Measurements from ENCODE around the gene ELK4. TPM values are rescaled to one million over a fixed set of nuclear protein-coding genes. Genes with fewer than 3 reads are reported as not detected.

Gene ELK4
- total and polyA plus RNA-seq, 2 experiments from 2014 or later = 5.1 to 19.7 TPM

DNA sequence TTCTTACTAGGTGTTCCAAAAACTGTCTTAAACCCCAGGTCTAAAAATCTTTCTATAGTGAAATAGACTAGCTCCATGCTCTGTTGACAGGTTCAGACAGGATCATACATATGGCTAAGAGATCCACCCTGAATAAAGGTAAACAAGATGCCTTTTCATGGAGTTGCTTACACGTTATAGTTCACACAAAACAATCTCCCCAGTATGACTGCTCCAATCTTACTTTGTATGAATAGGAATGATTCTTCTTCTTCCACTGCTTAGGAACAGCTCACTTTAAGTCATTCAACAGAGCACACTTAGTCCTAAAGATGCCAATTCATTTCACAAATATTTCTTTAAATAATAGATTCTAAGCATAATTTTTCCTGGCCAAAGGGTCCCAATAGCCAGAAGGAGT lies 16.0 kb downstream of the ELK4 start:
- H2AFZ ChIP-seq = no peak overlapping the region
- peaks cover 27% of the 10 kb centered on the region for H3K79me2 ChIP-seq (replicated peaks; ENCODE audit: insufficient read depth)
- Mint-ChIP-seq H3K4me1 (0 out of 3 replicates have a peak, but pooled peaks cover 4% of the 10 kb centered on the region), H3K27me3 (ENCODE audit: insufficient read depth, low read depth, poor library complexity) (no peaks in the 10 kb centered on the region), H3K9me3 (no peaks in the 10 kb centered on the region), H3K27ac (no peak overlapping the region), H3K36me3 (ENCODE audit: low read depth) (peaks cover 64% of the 10 kb centered on the region), H3K4me3 (no peak overlapping the region)
- ATAC-seq (no peak), DNase-seq (ENCODE audit: low spot score) (no peak)
- H3K27me3 ChIP-seq (ENCODE audit: insufficient read depth) = no peaks in the 10 kb centered on the region
- H3F3A ChIP-seq (replicated peaks; ENCODE audit: low read depth) = no peaks in the 10 kb centered on the region
- peaks cover 36% of the 10 kb centered on the region for H4K20me1 ChIP-seq (replicated peaks; ENCODE audit: insufficient read depth)
- no peak overlapping the region for H3K4me3 ChIP-seq
- H3K36me3 ChIP-seq (ENCODE audit: insufficient read depth) = peaks cover 52% of the 10 kb centered on the region
- H3K4me2 ChIP-seq = no peak overlapping the region
- H3K4me1 ChIP-seq (ENCODE audit: insufficient read depth) = no peaks in the 10 kb centered on the region
- H3K27ac ChIP-seq (ENCODE audit: low read depth) = no peak overlapping the region
- H3K9me2 ChIP-seq (ENCODE audit: insufficient read depth) = no peaks in the 10 kb centered on the region
- TF ChIP-seq REST (IDR thresholded peaks at IDR 0.05; ENCODE audit: unreplicated experiment) (no peak), ZNF114 (CRISPR knock-in tag; IDR thresholded peaks at IDR 0.05) (no peak), ETS1 (IDR thresholded peaks at IDR 0.05) (no peak), NANOG (IDR thresholded peaks at IDR 0.05; ENCODE audit: borderline replicate concordance) (no peak), STAT1 (IDR thresholded peaks at IDR 0.05; ENCODE audit: unreplicated experiment) (no peak), JUNB (IDR thresholded peaks at IDR 0.05; ENCODE audit: unreplicated experiment) (no peak), EZH2phosphoT487 (IDR thresholded peaks at IDR 0.05; ENCODE audit: unreplicated experiment) (no peak), CREB1 (CRISPR knock-in tag; IDR thresholded peaks at IDR 0.05; ENCODE audit: low read depth) (no peak), EZH2 (IDR thresholded peaks at IDR 0.05; ENCODE audit: low read depth, unreplicated experiment) (no peak), ZNF331 (CRISPR knock-in tag; IDR thresholded peaks at IDR 0.05; ENCODE audit: low read depth) (no peak), POLR2AphosphoS5 (IDR thresholded peaks at IDR 0.05; ENCODE audit: low read depth) (no peak), ZNF462 (CRISPR knock-in tag; IDR thresholded peaks at IDR 0.05) (no peak)
- TF ChIP-seq, protein P1, sequence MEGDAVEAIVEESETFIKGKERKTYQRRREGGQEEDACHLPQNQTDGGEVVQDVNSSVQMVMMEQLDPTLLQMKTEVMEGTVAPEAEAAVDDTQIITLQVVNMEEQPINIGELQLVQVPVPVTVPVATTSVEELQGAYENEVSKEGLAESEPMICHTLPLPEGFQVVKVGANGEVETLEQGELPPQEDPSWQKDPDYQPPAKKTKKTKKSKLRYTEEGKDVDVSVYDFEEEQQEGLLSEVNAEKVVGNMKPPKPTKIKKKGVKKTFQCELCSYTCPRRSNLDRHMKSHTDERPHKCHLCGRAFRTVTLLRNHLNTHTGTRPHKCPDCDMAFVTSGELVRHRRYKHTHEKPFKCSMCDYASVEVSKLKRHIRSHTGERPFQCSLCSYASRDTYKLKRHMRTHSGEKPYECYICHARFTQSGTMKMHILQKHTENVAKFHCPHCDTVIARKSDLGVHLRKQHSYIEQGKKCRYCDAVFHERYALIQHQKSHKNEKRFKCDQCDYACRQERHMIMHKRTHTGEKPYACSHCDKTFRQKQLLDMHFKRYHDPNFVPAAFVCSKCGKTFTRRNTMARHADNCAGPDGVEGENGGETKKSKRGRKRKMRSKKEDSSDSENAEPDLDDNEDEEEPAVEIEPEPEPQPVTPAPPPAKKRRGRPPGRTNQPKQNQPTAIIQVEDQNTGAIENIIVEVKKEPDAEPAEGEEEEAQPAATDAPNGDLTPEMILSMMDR (conservative IDR thresholded peaks at IDR 0.05; ENCODE audit: low read depth in 2 of 2) = no peak

Measured in GM23338 (cell line).